GM10266 (cell line): ENCODE measurements around the gene NLGN1.

Source experiments
- DNase-seq: peaks from one replicate; pipeline ENCODE4 v3.0.0; 2012; ENCODE audit errors: extremely low spot score
- TF ChIP-seq, protein P1 (sequence below): IDR thresholded peaks from 2 replicates; pipeline ENCODE4 v1.5.1; 2012; ENCODE audit warnings: mild to moderate bottlenecking, low read depth; ENCODE audit not compliant: control insufficient read depth, insufficient read depth; ENCODE audit errors: missing control alignments

Gene NLGN1

DNA sequence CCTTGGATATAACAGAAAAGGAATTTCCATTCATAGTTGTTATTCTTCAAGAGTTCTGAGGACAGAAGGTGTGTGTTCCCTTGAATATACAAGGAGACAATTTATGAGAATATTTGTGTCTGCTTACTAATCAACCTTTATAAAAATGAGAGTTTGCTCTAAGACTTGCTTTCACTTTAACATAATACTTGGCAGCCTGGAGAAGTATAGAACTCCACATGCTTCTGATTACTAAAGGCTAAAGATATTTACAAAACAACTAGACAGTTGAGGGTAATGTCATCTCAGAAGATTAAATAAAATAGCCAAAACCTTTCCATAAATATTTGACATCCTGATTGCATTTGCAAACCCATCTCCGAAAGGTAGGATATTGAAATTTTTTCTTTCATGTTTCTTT is 734.5 kb downstream of the NLGN1 start:
- TF ChIP-seq, protein P1, sequence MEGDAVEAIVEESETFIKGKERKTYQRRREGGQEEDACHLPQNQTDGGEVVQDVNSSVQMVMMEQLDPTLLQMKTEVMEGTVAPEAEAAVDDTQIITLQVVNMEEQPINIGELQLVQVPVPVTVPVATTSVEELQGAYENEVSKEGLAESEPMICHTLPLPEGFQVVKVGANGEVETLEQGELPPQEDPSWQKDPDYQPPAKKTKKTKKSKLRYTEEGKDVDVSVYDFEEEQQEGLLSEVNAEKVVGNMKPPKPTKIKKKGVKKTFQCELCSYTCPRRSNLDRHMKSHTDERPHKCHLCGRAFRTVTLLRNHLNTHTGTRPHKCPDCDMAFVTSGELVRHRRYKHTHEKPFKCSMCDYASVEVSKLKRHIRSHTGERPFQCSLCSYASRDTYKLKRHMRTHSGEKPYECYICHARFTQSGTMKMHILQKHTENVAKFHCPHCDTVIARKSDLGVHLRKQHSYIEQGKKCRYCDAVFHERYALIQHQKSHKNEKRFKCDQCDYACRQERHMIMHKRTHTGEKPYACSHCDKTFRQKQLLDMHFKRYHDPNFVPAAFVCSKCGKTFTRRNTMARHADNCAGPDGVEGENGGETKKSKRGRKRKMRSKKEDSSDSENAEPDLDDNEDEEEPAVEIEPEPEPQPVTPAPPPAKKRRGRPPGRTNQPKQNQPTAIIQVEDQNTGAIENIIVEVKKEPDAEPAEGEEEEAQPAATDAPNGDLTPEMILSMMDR: no peak

DNA sequence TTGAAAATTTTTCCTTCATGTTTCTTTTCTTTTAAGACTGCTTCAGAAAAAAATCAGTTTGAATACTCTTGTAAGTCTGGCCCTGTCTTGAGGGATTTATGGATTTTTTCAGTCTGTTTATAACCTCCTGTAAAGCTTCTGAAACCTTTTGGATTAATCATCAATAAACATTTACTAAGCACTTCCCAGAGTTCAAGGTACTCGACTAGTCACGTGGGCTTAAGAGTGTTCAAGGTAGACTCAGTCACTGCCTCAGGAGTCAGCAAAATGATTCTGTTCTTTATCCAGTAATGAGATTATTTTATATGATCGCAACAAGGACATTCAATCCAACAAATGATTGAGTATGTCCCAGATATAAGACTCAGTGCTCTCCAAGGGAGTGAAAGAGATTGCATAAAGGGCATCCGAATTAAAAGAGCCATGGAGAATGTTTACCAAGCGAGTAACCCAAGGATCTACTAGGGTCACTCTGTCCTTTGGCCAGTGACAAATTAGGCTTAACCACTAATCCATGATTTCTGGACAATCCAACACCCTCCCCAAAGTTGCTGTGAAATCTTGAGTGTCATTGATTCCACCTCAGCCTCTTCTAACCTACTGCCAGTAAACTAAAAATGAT is 735.0 kb downstream of the NLGN1 start:
- TF ChIP-seq, protein P1: no peak
- no peak for DNase-seq

More for the DNA sequence above, 734.5 kb downstream of the NLGN1 start:
- no peak for DNase-seq

DNA sequence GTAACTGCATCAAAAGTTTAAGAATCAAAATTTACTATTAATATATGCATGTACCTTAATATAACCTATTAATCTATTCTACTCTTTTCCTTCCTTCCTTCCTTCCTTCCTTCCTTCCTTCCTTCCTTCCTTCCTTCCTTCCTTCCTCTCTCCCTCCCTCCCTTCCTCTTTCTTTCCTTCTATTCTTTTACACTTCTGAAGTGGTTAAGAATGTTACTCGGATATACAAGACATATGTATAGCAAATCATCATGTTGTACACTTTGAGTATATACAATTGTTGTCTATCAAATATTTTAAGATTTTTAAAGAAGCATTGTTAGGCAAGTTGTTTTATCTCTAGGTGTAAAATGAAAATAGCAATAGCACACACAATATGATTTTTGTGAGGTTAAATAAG is 748.5 kb downstream of the NLGN1 start:
- TF ChIP-seq, protein P1: no peak
- DNase-seq: no peak

DNA sequence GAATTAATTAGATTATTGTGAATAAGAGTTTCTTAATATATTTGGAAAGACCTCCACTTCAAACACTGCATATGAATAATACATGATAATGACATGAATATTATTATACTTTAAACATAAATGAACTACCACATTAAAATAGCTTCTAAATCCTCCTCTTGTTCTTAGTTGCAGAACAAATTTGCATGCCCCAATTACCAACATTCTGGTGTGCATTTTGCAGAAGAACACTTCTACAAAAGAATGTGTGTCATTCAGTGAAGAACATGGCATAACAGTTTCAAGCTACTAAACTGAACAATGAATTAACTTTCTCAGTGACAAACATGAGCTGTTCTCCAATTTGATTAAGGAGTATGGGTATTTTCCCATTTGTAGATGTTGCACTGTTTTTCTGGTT is 750.3 kb downstream of the NLGN1 start:
- TF ChIP-seq, protein P1: no peak
- no peak for DNase-seq

DNA sequence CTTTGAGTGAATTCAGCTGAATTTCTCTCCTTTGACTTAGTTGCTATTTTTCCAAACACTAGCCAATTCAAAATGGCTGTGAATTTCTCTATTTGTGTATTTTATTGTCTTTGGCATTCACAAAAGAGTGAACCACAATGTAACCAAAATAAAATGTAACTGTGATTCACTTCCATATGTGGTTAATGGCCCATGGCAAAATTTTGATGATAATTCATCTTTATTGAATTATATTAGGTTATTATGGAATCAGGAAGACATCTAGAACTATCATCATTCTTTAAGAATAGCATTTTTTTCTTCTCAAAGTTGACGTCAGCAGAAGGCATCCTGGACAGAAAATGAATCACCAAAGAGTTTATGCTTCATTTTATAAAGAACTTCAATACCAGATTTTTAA is 756.3 kb downstream of the NLGN1 start:
- no peak for DNase-seq
- TF ChIP-seq, protein P1: no peak

DNA sequence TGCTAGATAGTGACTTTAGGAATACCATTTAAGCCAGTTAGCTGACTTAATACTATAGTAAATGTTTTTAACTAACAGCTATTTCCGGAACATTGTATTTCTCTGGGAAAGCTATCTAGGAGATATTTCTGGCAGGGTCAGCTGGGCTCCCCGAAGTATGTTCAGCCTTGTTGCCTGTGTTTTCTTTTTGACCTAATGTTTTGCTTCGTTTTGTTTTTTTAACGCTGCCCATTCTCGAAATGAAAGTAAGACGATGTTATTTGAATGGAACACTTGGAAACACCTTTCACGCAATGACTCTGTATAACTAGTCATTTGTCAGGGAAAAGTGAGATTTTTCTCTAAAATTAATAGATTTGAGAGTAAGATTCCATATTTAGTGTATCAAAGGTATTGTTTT is 758.7 kb downstream of the NLGN1 start:
- TF ChIP-seq, protein P1: no peak
- no peak for DNase-seq

DNA sequence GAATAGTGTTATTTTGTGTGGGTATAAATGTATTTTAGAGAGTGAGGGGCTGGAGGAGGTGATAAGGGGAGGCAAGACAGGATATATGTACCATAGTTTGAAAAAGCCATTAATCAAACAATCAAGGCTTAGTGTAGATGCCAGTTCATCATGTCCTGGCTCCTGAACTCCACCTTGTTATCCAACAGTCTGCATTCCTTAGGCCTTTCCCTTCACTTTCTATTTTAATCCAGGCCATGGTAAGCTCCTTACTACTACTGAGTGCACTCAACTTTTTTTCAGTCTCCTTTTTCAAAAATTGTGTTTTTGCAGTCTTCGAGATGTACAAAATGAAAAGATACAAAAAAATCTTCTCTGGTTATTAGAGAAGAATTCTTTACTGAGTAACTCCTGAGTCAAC is 761.1 kb downstream of the NLGN1 start:
- TF ChIP-seq, protein P1: no peak
- DNase-seq: no peak
